HG02623 (cell line): ENCODE data around the gene RNF20.
"Not testable (repeated sequence)": the region's sequence is repeated elsewhere in the genome, so short reads cannot be mapped to it uniquely, and the experiment has no call there.

ENCODE experiments used
- ATAC-seq: cut with Tn5 transposase; IDR thresholded peaks from one replicate; pipeline ENCODE4 v1.9.1; 2021; ENCODE audit warnings: moderate library complexity; ENCODE audit not compliant: unreplicated experiment

The RNF20 gene

DNA sequence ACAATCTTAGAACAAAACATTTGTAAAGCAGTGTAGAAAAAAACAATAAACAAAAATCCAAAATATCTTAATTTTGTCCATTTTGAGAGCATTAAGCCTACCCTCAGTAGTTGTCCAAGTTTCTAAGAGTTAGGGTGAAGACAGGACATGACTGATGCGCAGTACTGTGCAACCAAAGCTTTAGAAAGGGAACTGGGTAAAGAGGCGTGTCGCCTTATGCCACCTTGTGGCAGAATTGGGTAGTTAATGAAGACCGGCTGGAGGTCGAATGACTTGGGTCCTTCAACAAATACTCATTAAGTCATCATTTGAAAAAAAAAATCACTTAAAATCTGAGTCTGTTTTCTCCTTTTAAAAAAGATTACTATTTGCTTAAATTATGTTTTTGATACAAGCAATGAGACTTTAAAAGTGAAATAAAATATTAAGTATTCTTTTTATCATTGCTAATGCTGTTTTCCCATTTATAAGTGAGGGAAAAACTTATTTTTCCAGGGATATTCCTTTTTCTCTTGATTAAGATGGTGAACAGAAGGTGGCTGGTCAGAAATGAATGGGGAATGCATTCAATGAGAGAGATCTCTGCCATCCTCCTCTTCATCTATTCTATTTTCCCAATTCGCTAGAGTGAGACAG lies 3.5 kb upstream of the RNF20 start:
- ATAC-seq = peak; percentile 34

DNA sequence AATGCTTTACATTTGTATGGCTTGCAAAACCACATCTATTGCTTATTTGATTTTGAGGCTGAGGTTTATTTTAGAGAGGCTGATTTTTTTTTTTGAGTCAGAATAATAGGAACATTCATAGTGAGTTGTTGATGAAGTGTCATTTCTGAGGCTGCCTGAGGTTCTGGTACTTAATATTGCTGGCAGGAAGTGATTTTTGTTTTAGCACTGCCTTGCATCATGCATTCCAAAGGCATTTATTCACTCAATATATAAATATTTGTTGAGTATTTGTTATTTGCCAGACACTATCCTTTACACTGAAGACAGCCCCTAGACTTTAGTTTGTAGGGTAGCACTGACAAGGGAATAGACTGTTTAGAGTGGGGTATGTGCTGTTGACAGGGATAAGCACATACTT lies 2.7 kb downstream of the RNF20 start:
- no peak for ATAC-seq

DNA sequence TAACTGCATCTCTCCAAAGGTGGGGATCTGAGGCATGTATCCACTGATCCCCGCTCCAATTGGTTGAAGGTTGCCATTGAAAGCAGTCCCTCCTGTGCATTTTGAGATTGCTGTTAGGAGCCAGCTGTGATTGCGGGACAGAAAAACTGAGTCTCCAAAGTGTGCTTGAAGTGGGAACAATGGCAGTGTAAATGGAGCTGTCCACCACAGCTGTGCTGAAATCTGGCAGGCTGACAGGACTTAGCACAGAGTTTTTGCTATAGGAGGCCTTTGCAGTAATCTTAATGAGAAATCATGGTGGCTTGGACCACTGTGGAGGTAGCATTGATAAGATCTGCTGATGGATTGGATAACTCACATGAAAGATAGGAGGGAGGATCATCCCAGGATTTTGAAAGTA lies 3.3 kb downstream of the RNF20 start:
- ATAC-seq = no peak

DNA sequence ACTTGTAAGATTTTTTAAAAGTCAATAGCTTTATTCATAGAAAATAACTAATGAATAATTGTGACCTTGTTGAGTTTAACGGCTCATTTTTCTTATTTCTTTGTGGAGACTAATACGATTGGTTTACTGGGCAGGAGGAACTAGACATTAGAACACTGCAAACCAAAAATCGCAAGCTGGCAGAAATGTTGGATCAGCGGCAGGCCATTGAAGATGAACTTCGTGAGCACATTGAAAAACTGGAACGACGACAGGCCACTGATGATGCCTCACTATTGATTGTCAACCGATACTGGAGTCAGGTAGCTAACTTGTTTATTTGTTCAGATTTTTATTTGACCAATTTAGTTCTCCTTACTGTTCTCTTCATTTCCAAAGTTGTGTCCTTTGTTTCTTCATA lies 6.4 kb downstream of the RNF20 start:
- no peak for ATAC-seq

DNA sequence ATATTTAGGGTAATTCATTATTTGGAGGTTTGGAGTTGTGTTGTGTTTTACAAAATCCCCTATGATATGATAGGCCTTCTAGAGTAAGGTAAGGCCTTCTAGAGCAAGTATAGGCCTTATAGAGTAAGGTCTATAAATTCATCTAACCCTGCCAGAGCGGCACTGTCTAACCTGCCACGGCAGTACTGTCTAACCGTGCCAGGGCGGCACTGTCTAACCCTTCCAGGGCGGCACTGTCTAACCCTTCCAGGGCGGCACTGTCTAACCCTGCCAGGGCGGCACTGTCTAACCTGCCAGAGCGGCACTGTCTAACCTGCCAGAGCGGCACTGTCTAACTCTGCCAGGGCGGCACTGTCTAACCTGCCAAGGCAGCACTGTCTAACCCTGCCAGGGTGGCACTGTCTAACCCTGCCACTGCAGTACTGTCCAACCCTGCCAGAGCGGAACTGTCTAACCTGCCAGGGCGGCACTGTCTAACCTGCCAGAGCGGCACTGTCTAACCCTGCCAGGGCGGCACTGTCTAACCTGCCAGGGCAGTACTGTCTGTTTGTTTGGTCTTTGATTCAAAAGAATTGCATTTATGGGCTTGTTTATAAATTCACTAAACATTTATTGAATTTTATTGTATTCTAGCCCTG lies 9.6 kb downstream of the RNF20 start:
- no peak for ATAC-seq

DNA sequence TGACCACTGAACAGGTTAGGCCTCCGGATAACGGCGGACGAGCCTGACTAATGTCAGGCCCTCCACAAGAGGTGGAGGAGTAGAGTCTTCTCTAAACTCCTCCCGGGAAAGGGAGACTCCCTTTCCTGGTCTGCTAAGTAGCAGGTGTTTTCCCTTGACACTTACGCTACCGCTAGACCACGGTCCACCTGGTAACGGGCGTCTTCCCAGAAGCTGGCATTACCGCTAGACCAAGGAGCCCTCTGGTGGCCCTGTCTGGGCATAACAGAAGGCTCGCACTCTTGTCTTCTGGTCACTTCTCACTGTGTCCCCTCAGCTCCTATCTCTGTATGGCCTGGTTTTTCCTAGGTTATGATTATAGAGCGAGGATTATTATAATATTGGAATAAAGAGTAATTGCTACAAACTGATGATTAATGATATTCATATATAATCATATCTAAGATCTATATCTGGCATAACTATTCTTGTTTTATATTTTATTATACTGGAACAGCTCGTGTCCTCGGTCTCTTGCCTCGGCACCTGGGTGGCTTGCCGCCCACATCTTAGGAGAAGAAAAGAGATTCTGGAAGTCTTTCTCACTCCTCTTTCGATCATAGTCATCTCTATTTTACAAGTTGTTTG lies 15.9 kb downstream of the RNF20 start:
- not testable (repeated sequence) for ATAC-seq

DNA sequence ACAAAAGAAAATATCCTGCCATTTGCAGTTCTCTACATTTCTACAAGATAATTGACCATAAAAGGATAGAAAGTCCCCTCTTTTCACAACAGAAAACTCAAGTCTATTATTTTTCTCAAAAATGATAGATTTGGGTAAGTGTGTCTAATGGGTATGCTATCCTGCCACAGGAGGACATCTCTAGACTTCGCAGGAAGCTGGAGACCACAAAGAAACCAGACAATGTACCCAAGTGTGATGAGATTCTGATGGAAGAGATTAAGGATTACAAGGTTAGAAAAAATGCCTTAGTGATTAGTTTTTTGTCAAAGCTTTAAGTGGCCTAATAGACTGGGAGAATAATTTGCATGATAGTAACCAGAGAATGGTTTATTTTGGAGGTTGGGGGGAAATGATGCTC lies 28.1 kb downstream of the RNF20 start:
- no peak for ATAC-seq

DNA sequence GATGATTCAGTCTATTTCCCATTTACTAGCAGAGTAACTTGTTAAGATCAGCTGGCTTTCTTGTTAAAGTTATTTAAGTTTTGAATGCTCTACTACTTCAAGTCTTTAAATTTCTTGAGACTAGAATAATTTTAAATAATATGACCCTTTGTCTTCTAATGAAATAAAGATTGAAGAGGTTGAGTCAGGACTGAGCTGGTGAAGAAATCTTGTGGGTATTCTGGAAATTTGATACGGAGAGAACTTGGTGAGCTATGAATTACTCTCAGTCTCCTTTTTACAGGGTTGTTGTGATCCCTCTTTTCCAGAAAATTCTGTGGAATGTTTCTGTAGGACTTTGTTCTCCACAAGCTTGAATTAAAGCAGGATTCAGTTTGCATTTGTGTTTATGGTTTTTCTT lies 29.3 kb downstream of the RNF20 start:
- ATAC-seq = no peak

DNA sequence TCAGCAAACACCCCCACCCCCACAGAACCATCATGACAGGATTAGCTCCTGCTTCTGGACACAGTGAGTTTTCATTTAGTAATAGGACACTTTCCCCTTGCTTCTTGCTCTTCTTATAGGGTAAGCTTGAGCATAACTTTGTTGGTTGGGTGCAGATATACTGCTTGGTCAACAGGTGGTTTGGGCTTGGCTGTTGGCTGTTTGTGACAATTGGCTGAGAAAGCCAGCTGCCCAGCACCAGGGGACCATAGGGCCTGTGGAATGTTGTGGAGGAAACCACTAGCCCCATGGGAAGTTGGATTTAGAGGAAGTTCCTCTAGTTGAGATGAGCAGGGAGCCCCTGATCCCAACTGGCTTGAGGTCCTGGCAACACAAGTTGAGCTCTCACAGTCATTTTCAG lies 30.6 kb downstream of the RNF20 start:
- ATAC-seq = no peak

DNA sequence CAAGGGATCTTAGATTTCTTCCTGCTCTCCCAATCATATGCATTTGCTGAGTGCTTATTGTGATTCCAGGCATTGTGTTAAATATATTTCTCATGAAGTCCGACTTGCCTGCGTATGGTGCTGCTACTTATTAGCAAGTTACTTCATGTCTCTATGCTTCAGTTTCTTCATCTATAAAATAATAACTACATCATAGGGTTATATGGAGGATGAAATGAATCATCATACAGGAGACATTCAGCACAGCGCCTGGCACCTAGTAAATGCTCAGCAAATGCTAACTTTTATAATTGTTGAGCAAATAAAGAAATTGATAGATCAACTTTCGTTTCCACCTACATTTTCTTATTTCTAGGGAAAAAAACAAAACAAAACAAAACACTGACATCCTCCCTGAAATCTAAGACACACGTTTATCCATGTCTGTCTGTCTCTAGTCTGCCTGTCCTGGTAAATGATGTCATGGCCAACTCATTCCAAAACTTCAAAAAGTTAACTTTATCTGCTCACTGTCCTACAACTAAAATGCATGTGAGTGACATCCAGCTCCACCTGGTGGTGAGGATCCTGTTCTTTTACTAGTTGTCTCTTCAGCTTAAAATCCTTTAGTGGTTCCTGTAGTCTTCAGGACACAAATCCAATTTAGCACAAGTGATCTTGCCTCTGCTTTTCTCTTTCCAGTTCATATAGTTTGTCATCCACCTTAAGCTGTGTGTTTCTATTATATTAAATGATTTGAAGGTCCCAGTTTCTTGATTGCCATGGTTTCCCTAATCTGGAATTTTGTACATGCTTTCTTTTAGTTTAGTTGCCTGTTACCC lies 33.5 kb downstream of the RNF20 start:
- ATAC-seq = peak; percentile 78

DNA sequence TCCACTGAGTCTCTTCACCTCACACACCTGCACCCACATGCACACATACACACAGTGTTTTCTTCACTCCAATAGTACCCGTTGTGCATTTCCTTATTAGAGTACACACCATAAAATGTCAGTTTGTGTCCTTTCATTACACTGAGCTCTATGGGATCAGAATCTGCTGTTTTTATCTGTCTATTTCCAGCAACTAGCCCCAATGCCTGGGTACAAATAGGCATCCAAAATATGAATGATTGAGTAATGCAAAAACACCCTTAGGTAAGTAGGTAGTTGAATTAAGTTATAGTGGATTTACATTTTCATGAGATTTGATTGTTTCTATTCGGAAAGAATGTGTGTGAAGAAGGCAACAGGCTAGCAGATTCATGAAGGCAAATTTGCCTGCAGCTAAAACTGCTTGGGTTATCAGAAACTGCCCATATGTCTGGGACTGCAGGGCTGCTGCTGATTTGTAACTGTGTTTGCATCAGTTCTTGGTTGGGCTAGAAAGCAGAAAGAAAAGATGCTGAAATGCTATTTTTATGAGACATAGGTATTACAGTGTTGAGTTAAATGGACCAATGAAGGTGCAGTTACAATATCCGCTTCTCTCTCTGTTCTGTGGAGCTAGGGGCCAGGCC lies 34.2 kb downstream of the RNF20 start:
- no peak for ATAC-seq

DNA sequence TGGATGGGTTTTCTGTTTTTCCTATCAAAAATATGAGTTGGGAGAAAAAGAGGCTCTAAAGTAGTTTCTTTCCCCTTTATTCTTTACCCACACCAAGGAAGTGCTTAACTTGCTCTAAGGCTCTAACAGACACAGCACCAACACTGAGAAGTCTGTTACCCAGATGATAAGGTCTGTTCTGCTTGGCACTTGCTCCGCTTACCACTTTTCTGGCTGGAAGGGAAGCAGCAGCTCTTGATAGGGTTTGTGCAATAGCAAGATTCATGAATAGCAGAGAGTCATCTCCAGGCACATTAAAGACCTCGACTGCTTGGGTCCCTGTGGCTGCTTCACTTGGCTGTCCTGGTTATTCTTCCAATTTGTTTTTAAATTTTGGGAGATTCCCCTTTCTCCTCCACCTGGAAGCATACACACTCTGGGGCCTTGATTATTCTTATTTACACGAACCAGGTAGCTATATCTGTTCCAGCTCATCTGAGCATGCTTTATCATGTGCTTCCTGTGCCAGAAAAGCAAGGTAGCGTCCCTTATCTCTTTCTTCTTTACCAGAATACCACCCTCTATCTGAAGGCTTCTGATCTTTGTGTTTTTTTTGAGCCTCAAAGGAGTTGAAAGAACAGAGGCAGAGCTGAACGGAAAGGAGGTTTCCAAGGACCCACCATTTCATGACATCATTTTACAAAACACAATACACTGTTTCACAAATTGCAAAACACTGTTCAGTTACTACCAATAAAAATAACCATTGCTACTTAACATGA lies 36.3 kb downstream of the RNF20 start:
- ATAC-seq = no peak

DNA sequence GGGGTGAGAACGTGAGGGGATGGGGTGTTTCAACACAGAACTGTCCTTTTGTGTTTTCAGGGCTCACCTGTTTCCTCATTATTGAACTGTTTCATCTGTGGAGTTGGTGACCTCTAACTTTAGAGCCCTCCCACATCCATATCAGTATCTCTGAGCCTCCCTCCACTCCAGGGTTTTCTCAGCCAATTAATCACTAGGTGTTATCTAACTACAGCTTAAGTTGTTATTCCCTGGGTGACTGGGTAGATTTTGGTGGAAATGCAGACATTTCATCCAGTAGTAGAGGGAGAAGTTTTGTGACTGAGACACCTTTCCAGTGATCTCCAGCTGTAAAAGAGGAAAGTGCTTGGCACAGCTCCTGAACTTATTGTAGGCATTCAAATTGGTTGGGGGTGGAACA lies 37.5 kb downstream of the RNF20 start:
- ATAC-seq = no peak

DNA sequence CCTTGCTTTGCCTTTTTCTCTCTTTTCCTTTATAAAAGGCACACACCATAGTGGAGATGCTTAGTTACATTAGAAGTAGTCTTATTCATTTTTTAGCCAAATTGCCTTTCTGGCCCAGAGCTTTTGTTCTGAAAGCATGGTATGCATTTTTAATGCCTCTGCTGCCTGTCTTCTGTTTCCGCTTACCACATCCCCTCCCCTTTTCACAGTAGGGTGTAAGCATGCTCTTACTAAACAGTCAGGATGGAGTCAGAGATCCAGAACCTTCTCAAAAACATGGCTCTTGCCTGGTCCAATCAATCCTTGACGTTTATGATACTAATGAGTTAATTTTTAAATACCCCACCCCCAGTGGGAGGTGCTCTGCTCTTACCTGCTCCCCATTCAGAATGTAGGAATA lies 38.7 kb downstream of the RNF20 start:
- ATAC-seq = no peak

DNA sequence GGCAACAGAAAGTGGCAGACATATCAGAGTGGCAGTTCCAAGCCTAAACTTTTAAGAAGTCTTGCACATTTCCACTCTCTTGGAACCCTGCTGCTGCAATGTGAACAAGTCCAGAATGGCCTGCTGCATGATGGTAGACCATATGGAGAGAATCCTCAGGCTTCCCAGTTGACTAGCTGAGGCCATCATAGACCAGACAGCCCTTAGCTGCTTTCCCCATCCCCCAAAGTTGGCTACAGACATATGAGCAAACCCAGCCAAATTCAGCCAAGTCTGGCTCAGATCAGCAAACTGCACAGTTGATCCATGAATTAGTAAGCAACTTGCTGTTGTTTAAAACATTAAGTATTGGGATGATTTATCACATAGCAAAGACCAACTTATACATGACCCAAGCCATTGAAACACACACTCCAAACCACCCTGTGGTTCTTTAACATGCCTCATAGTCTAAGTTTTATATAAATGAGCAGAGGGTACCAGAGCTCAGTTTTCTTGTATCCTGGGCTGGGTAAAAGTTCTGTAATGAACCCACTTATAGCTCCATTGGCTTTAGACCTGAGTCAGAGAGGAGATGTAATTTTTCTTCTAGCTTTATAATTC lies 41.2 kb downstream of the RNF20 start:
- ATAC-seq = no peak

DNA sequence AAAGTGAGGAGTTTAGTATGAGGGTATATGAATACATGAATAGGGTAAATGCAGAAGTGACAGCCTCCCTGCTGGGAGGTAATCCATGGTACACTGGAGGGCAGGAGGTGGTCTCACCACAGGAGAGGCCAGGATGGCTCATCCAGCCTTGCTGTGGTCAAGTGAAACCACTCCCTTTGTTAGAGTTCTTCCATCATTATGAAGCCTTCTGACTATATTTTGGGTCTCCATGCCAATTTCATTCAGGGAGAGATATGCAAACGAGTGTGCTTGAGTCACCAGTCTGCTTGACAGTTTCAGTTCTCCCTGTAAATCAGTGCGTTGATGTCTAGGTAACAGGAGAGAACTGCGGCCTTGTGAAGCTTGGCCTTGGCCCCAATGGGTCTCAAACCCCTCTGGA lies 44.7 kb downstream of the RNF20 start:
- no peak for ATAC-seq

DNA sequence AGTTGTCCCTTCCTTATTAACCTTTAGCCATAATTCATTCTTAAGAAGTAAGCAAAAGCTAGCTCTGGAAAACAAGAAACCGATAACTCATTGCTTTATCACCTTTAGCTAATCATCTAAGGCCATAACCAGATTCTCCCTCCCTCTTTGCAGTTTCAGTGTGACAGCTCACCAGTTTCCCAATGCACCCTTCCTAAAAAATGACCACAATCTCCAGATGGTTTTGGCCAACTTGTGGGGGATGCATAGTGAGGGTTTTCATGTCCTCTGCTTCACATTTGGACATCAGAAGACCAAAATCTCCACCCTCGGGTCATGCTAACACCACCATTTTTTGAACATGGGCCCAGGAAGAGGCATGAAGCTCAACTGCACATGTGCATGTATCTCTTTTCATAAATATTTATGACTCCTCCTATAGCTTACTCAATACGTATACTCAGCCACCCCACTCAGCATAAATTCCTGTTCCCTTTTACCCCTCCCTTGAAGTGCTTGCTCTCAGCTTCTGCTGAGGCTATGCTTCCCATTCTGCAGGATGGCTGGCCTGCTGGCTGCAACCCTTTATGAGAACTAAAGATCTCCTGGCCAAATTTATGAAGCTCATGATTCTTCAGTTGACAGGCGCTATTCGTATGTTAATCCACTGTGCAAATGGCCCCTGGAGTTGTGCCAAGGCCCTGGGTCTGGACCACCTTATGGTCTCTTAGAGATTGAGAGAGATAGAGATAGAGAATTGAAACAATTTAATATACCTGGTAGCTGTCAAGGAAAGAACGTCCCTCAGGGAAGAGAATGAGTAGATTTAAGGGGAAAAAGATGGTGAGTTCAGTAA lies 46.3 kb downstream of the RNF20 start:
- ATAC-seq = no peak

DNA sequence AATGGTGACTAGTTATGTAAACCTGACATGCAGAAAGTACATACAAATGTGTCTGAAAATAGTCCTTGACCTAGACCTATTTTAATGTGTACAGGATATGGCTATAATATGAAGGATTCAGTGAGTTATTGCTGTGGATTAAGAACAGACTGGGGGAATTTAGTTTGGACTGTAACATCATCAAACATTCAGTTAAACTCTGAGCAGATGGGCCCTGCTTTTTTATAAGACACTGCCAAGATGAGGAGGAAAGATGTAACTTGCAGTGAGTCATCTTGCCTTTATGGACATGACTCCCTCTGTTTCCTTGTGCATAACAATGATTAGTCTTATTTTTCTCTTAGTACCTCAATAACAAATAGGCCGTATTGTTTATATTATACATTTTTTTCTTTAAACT lies 48.9 kb downstream of the RNF20 start:
- ATAC-seq = no peak

DNA sequence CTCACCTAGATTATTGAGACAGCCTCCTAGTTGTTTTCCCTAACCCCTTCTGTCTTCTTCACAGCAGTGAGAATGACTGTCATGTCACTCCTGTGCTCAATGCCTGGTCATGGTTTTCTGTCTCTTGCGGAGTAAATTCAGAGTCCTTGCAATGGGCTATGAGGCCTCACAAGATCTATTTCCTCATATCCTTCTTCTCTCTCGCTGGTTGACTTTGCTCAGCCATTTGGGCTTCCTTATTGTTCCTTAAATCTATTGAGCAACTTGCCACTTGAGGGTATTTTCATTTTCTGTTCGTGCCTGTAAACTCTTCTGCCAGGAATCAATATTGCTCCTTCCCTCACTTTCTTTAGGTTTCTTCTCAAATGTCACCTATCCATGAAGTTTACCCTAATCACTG lies 52.1 kb downstream of the RNF20 start:
- ATAC-seq = no peak
